WTC11 (cell line): ENCODE data around the gene DTNB.

Source experiments
- AR ChIP-seq: fragments of 250-450 bp; sonication (Bioruptor Pico); IDR thresholded peaks from 2 replicates; pipeline ENCODE4 v1.9.0; 2021; ENCODE audit warnings: mild to moderate bottlenecking
- ATF3 ChIP-seq: sonication (generic); formaldehyde crosslinking; conservative IDR thresholded peaks from 2 replicates; pipeline ENCODE4 v1.8.1; 2022; ENCODE audit warnings: mild to moderate bottlenecking, missing genetic modification reagents
- CTCF ChIP-seq: fragments of 200-600 bp; IDR thresholded peaks from 2 replicates; pipeline ENCODE4 v1.8.0; 2022; ENCODE audit warnings: antibody characterized with exemption
- E2F5 ChIP-seq: sonication (generic); formaldehyde crosslinking; IDR thresholded peaks from 2 replicates; pipeline ENCODE4 v1.8.1; 2022; ENCODE audit warnings: mild to moderate bottlenecking, moderate library complexity, missing genetic modification reagents
- FOXP4 ChIP-seq: sonication (generic); formaldehyde crosslinking; IDR thresholded peaks from 2 replicates; pipeline ENCODE4 v1.8.0; 2022; ENCODE audit warnings: mild to moderate bottlenecking, missing genetic modification reagents
- MAX ChIP-seq: sonication (generic); formaldehyde crosslinking; IDR thresholded peaks from 2 replicates; pipeline ENCODE4 v1.8.0; 2022; ENCODE audit warnings: mild to moderate bottlenecking, missing genetic modification reagents
- TEAD4 ChIP-seq: sonication (generic); formaldehyde crosslinking; IDR thresholded peaks from 2 replicates; pipeline ENCODE4 v1.8.0; 2022; ENCODE audit warnings: mild to moderate bottlenecking, missing genetic modification reagents
- USF1 ChIP-seq: sonication (generic); formaldehyde crosslinking; IDR thresholded peaks from 2 replicates; pipeline ENCODE4 v1.8.0; 2022; ENCODE audit warnings: mild to moderate bottlenecking, missing genetic modification reagents
- ZNF138 ChIP-seq: sonication (generic); formaldehyde crosslinking; conservative IDR thresholded peaks from 2 replicates; pipeline ENCODE4 v1.8.1; 2022; ENCODE audit warnings: mild to moderate bottlenecking, moderate library complexity, missing genetic modification reagents
- ZNF263 ChIP-seq: sonication (generic); formaldehyde crosslinking; IDR thresholded peaks from 2 replicates; pipeline ENCODE4 v1.8.1; 2022; ENCODE audit warnings: low read depth, mild to moderate bottlenecking, moderate library complexity, missing genetic modification reagents

GRCh38 chr2:25566094-25566493 lies 107.3 kb downstream of the DTNB start:
- TF ChIP-seq CTCF: no peak
- TF ChIP-seq ATF3 (CRISPR knock-in tag): no peak
- TF ChIP-seq ZNF263 (CRISPR knock-in tag): no peak
- no peak for TF ChIP-seq ZNF138 (CRISPR knock-in tag)
- no peak for TF ChIP-seq AR
- TF ChIP-seq USF1 (CRISPR knock-in tag): no peak
- no peak for TF ChIP-seq FOXP4 (CRISPR knock-in tag)
- no peak for TF ChIP-seq TEAD4 (CRISPR knock-in tag)
- no peak for TF ChIP-seq MAX (CRISPR knock-in tag)
- no peak for TF ChIP-seq E2F5 (CRISPR knock-in tag)
